MM.1S (cell line): Measurements from ENCODE around the gene GRIK5.
A peak's percentile ranks its signal among the peaks of the same experiment; 100 is the strongest.

Experiments
- DNase-seq: peaks from one replicate; pipeline ENCODE4 v3.0.0-alpha.2; 2015
- H2AFZ ChIP-seq: fragments of 300-600 bp; sonication (generic); 2 replicates; pipeline ENCODE4 v1.6.0; 2016; ENCODE audit warnings: antibody characterized with exemption, low read length
- H3F3A ChIP-seq: fragments of 300-600 bp; sonication (generic); 2 replicates; pipeline ENCODE4 v1.6.1; 2016; ENCODE audit warnings: mild to moderate bottlenecking, antibody characterized with exemption, low read length, moderate library complexity, mixed read lengths; ENCODE audit not compliant: insufficient read depth
- H3K27ac ChIP-seq: fragments of 300-600 bp; sonication (generic); 2 replicates; pipeline ENCODE4 v1.5.1; 2016; ENCODE audit warnings: mild to moderate bottlenecking, low read length
- H3K27me3 ChIP-seq: fragments of 300-600 bp; sonication (generic); replicated peaks from 2 replicates; pipeline ENCODE4 v1.6.0; 2016; ENCODE audit warnings: low read length; ENCODE audit not compliant: insufficient read depth
- H3K36me3 ChIP-seq: fragments of 300-600 bp; sonication (generic); replicated peaks from 2 replicates; pipeline ENCODE4 v1.6.1; 2016; ENCODE audit warnings: mild to moderate bottlenecking, low read length, mixed read lengths; ENCODE audit not compliant: insufficient read depth
- H3K4me1 ChIP-seq: fragments of 300-600 bp; sonication (generic); 2 replicates; pipeline ENCODE4 v1.6.1; 2016; ENCODE audit warnings: low read length, mixed read lengths
- H3K4me2 ChIP-seq: fragments of 300-600 bp; sonication (generic); 2 replicates; pipeline ENCODE4 v1.6.0; 2016; ENCODE audit warnings: low read depth, low read length
- H3K4me3 ChIP-seq: fragments of 300-600 bp; sonication (generic); 2 replicates; pipeline ENCODE4 v1.5.1; 2016; ENCODE audit warnings: low read length, mixed read lengths
- H3K79me2 ChIP-seq: fragments of 300-600 bp; sonication (generic); 2 replicates; pipeline ENCODE4 v1.6.1; 2016; ENCODE audit warnings: mixed run types, low read length, mixed read lengths
- H3K9ac ChIP-seq: fragments of 300-600 bp; sonication (generic); 2 replicates; pipeline ENCODE4 v1.6.1; 2016; ENCODE audit warnings: low read length, mixed read lengths
- H3K9me2 ChIP-seq: fragments of 300-600 bp; sonication (generic); replicated peaks from 2 replicates; pipeline ENCODE4 v1.6.1; 2016; ENCODE audit warnings: mild to moderate bottlenecking, low read length, mixed read lengths; ENCODE audit not compliant: insufficient read depth
- H3K9me3 ChIP-seq: fragments of 300-600 bp; sonication (generic); replicated peaks from 2 replicates; pipeline ENCODE4 v1.6.1; 2016; ENCODE audit warnings: mild to moderate bottlenecking, low read length, mixed read lengths; ENCODE audit not compliant: insufficient read depth
- H4K20me1 ChIP-seq: fragments of 300-600 bp; sonication (generic); 2 replicates; pipeline ENCODE4 v1.6.1; 2016; ENCODE audit warnings: mild to moderate bottlenecking, low read length, moderate library complexity, mixed read lengths; ENCODE audit not compliant: insufficient read depth
- EZH2 ChIP-seq: fragments of 300-600 bp; sonication (generic); optimal IDR thresholded peaks from 2 replicates; pipeline ENCODE3; 2017; ENCODE audit warnings: low read depth, mild to moderate bottlenecking, antibody characterized with exemption, low read length, mixed read lengths
- EZH2phosphoT487 ChIP-seq: fragments of 300-600 bp; sonication (generic); IDR thresholded peaks from 2 replicates; pipeline ENCODE4 v1.6.1; 2018; ENCODE audit warnings: antibody characterized with exemption, low read length
- TF ChIP-seq, protein P1 (sequence below): fragments of 300-600 bp; sonication (generic); IDR thresholded peaks from 2 replicates; pipeline ENCODE4 v1.5.1; 2016; ENCODE audit warnings: antibody characterized with exemption, low read length, mixed read lengths

The GRIK5 gene

DNA sequence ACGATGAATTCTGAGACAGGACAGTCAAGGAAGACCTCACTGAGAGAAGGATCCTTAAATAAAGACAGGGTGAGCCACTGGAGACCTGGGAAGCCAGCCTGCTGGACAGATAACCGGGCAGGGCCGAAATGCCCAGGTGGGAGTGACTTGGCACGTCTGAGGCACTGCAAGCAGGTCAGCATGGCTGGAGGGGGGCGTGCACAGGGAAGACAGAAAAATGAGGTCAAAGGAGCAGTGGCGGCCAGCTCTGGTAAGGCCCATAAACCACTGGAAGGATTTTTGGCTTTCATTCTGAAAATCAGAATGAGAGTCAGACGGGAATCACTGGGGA lies 70.2 kb downstream of the GRIK5 start:
- H3K79me2 ChIP-seq = no peaks in the 10 kb centered on the region
- no peak overlapping the region for H2AFZ ChIP-seq
- H4K20me1 ChIP-seq = no peaks in the 10 kb centered on the region
- no peaks in the 10 kb centered on the region for H3F3A ChIP-seq
- H3K4me3 ChIP-seq = no peak overlapping the region
- H3K9me3 ChIP-seq = no peaks in the 10 kb centered on the region
- no peaks in the 10 kb centered on the region for H3K36me3 ChIP-seq
- H3K4me2 ChIP-seq = no peak overlapping the region
- TF ChIP-seq, protein P1, sequence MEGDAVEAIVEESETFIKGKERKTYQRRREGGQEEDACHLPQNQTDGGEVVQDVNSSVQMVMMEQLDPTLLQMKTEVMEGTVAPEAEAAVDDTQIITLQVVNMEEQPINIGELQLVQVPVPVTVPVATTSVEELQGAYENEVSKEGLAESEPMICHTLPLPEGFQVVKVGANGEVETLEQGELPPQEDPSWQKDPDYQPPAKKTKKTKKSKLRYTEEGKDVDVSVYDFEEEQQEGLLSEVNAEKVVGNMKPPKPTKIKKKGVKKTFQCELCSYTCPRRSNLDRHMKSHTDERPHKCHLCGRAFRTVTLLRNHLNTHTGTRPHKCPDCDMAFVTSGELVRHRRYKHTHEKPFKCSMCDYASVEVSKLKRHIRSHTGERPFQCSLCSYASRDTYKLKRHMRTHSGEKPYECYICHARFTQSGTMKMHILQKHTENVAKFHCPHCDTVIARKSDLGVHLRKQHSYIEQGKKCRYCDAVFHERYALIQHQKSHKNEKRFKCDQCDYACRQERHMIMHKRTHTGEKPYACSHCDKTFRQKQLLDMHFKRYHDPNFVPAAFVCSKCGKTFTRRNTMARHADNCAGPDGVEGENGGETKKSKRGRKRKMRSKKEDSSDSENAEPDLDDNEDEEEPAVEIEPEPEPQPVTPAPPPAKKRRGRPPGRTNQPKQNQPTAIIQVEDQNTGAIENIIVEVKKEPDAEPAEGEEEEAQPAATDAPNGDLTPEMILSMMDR = no peak
- no peak for TF ChIP-seq EZH2
- TF ChIP-seq EZH2phosphoT487 = no peak
- H3K4me1 ChIP-seq = no peaks in the 10 kb centered on the region
- DNase-seq = no peak
- H3K9ac ChIP-seq = no peak overlapping the region
- H3K27ac ChIP-seq = no peak overlapping the region
- H3K27me3 ChIP-seq = peaks cover 92% of the 10 kb centered on the region
- H3K9me2 ChIP-seq = no peaks in the 10 kb centered on the region

DNA sequence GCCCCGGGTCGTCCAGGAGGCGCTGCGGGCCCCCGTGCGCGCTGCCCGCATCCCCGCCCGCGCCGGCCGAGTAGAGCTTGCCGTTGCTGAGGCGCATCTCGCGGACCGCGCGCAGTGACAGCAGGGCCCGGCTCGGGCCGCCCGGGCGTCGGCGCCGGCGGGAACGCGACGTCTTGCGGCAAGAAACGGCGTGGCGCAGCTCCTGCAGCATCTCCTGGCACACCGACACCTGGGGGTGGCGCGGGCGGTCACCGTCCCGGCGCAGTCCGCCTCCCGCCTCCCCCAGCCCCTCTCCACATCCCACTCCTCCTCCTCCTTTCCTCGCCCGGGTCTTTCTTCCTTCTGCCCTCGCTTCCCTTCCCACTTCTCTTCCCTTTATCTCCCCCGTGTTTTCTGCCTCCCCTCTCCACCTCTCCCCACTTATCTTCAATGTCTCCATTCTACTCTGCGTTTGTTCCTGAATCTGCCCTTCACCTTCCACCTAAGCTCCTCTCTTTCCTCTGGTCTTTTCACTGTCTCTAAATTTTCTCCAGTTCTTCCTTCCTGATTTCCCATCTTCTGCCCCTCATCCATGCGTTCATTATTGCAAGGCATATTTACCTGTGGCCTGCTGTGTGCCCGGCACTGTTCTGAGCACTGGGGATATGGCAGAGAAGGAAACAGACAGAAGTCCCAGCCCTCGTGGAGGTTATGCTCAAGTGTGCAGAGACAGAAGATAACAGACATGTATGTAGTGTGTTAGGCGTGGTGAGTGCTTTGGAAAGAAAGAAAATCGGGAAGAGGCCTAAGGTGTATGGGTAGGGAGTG lies 70.7 kb downstream of the GRIK5 start:
- TF ChIP-seq EZH2phosphoT487 (no peak), EZH2 (no peak)
- TF ChIP-seq, protein P1 = no peak
- H3K79me2 ChIP-seq = no peaks in the 10 kb centered on the region
- no peak overlapping the region for H3K4me2 ChIP-seq

DNA sequence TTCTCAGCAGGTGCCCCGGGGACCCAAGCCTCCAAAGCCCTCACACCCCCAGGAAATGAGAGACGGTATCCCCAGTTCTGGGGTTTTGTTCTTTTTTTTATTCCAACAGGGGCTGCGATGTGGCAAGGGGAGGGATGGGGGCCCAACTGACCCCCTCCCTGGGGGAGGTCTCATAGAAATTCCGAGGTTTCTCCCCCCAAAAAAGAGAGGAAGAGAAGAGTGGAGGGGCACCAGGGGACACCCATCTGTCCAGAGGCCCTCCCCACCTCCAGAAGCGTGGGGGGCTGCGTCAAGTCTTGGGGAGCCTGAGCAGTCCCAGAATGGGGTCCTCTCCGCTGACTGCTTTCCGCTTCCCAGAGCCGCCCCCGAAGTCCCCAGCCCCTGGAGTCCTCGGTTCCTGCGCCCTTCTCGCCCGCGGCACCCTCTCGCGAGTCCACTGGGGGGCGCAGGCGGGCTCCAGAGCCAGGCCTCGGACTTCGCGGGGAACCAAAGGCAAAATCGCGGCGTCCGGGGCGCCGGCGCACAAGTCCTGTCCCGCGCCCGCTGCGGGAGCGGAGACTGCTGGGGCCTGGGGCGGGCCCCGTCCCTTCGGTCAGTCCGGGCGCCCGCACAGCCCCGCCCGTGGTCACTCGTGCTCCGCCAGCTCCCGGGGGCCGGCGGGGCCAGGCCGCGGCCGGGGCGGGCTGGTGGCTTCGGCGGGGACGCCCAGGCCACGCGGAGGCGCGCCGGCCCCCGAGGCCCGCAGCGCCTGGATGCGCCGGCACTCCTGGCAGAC lies 71.6 kb downstream of the GRIK5 start:
- peak; percentile 45 for DNase-seq

More for the DNA sequence above, 70.7 kb downstream of the GRIK5 start:
- H3K4me1 ChIP-seq = no peaks in the 10 kb centered on the region
- H3K9ac ChIP-seq = no peak overlapping the region
- H3K36me3 ChIP-seq = no peaks in the 10 kb centered on the region
- no peaks in the 10 kb centered on the region for H3K9me2 ChIP-seq
- DNase-seq = peak; percentile 11
- H3F3A ChIP-seq = no peaks in the 10 kb centered on the region
- no peak overlapping the region for H3K4me3 ChIP-seq
- H2AFZ ChIP-seq = no peak overlapping the region
- no peaks in the 10 kb centered on the region for H3K9me3 ChIP-seq
- H3K27ac ChIP-seq = no peak overlapping the region
- H3K27me3 ChIP-seq = peaks cover 89% of the 10 kb centered on the region
- H4K20me1 ChIP-seq = no peaks in the 10 kb centered on the region

More for the DNA sequence above, 71.6 kb downstream of the GRIK5 start:
- Histone ChIP-seq H3K27me3 (peaks cover 85% of the 10 kb centered on the region), H3K9me3 (no peaks in the 10 kb centered on the region), H3K9ac (no peak overlapping the region), H3K27ac (no peak overlapping the region), H3K4me2 (peak overlapping the region; percentile 19; the same call in 1 of the 2 replicates), H3F3A (no peaks in the 10 kb centered on the region), H2AFZ (no peak overlapping the region), H3K4me1 (no peaks in the 10 kb centered on the region), H3K36me3 (no peaks in the 10 kb centered on the region), H3K4me3 (no peak overlapping the region), H3K79me2 (no peaks in the 10 kb centered on the region), H3K9me2 (no peaks in the 10 kb centered on the region), H4K20me1 (no peaks in the 10 kb centered on the region)
- TF ChIP-seq, protein P1 = peak; percentile 63
- no peak for TF ChIP-seq EZH2phosphoT487
